ENCODE results near the gene SLC39A10. TPM values are rescaled to one million over a fixed set of nuclear protein-coding genes. Genes with fewer than 3 reads are reported as not detected.

SLC39A10 gene
- total and polyA plus RNA-seq, 10 of the 15 experiments (the other 5 are each of a cell fraction or from before 2014, with no cell fraction given), result 2.0 to 23.6 (median 7.9) TPM

DNA sequence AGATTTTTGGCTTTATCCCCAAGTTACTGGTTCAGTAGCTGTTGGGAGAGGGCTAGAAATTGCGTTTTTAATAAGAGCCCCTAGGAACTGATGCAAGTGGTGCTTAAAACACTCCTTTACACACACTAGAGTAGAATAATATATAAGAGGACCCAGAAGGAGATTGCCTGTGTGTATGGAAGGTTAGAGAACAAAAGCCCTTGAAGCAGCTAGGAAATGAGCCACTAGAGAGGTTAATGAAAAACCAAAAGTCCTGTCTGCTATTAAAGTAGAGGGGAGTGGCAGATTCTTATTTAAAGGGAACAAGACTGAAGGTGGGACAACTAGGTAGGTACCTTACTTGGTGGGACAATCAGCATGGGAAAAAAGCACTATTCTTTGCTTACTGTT lies 14.4 kb upstream of the SLC39A10 start:
- Histone ChIP-seq H3K79me2 (ENCODE audit: control insufficient read depth, insufficient read depth, low read length) (no peaks in the 10 kb centered on the region), H3K9me3 (replicated peaks; ENCODE audit: control insufficient read depth, insufficient read depth, low read length) (no peaks in the 10 kb centered on the region), H3K4me1 (ENCODE audit: control insufficient read depth, insufficient read depth, low read length) (no peaks in the 10 kb centered on the region), H3K9ac (ENCODE audit: control insufficient read depth, insufficient read depth, low read length) (no peak overlapping the region), H3K4me2 (ENCODE audit: control insufficient read depth, insufficient read depth) (no peak overlapping the region), H3K27me3 (replicated peaks in 1 of 2; ENCODE audit: control insufficient read depth in 2 of 2, insufficient read depth in 2 of 2, low read length in 1 of 2) (no peaks in the 10 kb centered on the region), H3K4me3 (no peak overlapping the region), H3K36me3 (ENCODE audit: control insufficient read depth in 2 of 2, insufficient read depth in 2 of 2, low read length in 1 of 2) (no peaks in the 10 kb centered on the region), H4K20me1 (ENCODE audit: control insufficient read depth, insufficient read depth) (no peaks in the 10 kb centered on the region), H2AFZ (ENCODE audit: control insufficient read depth, low read depth, low read length) (no peak overlapping the region), H3K27ac (ENCODE audit: control insufficient read depth, insufficient read depth) (no peak overlapping the region)
- FAIRE-seq (no peak), DNase-seq (ENCODE audit: low read depth, low spot score) (no peak), ATAC-seq (no peak)
- no TSS peak for BruUV-seq (replicated peaks)
- intact Hi-C loops (cut with micrococcal nuclease; ENCODE audit: unreplicated experiment), result no loop called here
- in situ Hi-C loops (cut with MboI), result no loop called here
- ChIA-PET RAD21 (ENCODE audit: unreplicated experiment) (interaction anchor here (1.2 to 1.4 kb wide), 2 partner anchors 12 to 66 kb away, joined by 3 to 6 read pairs; no protein-coding TSS in a partner anchor), CTCF (interaction anchor here (1.2 kb wide), 1 partner anchor 17 kb away, joined by 3 read pairs; no protein-coding TSS in a partner anchor), SMC1A (ENCODE audit: uncharacterized antibody, unreplicated experiment) (interaction anchor here (0.6 to 1.2 kb wide), 4 partner anchors 8 to 51 kb away, joined by 3 to 4 read pairs (median 3); partner anchors contain the start of gene SLC39A10), POLR2A (no interaction called here)
- 28% methylated on average over 1 of the region's 1 CpG for whole genome bisulfite sequencing (ENCODE audit: insufficient coverage, insufficient replicate concordance, low lambda C conversion rate, missing lambda C conversion rate)
- TF ChIP-seq EGR1 (IDR thresholded peaks at IDR 0.05; ENCODE audit: borderline replicate concordance in 1 of 2, low read depth in 2 of 2, low read length in 2 of 2), result no peak
- TF ChIP-seq IRF4 (IDR thresholded peaks at IDR 0.05; ENCODE audit: low read depth, low read length), result no peak
- TF ChIP-seq, protein P1, sequence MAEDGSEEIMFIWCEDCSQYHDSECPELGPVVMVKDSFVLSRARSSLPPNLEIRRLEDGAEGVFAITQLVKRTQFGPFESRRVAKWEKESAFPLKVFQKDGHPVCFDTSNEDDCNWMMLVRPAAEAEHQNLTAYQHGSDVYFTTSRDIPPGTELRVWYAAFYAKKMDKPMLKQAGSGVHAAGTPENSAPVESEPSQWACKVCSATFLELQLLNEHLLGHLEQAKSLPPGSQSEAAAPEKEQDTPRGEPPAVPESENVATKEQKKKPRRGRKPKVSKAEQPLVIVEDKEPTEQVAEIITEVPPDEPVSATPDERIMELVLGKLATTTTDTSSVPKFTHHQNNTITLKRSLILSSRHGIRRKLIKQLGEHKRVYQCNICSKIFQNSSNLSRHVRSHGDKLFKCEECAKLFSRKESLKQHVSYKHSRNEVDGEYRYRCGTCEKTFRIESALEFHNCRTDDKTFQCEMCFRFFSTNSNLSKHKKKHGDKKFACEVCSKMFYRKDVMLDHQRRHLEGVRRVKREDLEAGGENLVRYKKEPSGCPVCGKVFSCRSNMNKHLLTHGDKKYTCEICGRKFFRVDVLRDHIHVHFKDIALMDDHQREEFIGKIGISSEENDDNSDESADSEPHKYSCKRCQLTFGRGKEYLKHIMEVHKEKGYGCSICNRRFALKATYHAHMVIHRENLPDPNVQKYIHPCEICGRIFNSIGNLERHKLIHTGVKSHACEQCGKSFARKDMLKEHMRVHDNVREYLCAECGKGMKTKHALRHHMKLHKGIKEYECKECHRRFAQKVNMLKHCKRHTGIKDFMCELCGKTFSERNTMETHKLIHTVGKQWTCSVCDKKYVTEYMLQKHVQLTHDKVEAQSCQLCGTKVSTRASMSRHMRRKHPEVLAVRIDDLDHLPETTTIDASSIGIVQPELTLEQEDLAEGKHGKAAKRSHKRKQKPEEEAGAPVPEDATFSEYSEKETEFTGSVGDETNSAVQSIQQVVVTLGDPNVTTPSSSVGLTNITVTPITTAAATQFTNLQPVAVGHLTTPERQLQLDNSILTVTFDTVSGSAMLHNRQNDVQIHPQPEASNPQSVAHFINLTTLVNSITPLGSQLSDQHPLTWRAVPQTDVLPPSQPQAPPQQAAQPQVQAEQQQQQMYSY (CRISPR knock-in tag; IDR thresholded peaks at IDR 0.05), result no peak
- TF ChIP-seq ASH2L (IDR thresholded peaks at IDR 0.05; ENCODE audit: borderline replicate concordance, low read depth), result no peak
- no peak for TF ChIP-seq GATAD2B (conservative IDR thresholded peaks at IDR 0.05; ENCODE audit: low read depth)
- no peak for TF ChIP-seq ZNF24 (IDR thresholded peaks at IDR 0.05)
- TF ChIP-seq, protein P2, sequence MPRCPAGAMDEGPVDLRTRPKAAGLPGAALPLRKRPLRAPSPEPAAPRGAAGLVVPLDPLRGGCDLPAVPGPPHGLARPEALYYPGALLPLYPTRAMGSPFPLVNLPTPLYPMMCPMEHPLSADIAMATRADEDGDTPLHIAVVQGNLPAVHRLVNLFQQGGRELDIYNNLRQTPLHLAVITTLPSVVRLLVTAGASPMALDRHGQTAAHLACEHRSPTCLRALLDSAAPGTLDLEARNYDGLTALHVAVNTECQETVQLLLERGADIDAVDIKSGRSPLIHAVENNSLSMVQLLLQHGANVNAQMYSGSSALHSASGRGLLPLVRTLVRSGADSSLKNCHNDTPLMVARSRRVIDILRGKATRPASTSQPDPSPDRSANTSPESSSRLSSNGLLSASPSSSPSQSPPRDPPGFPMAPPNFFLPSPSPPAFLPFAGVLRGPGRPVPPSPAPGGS (IDR thresholded peaks at IDR 0.05; ENCODE audit: borderline replicate concordance, insufficient read depth, low read depth, low read length, poor library complexity, severe bottlenecking), result no peak
- no peak for TF ChIP-seq BACH1 (IDR thresholded peaks at IDR 0.05; ENCODE audit: borderline replicate concordance)
- TF ChIP-seq NR2C2 (IDR thresholded peaks at IDR 0.05; ENCODE audit: borderline replicate concordance, control insufficient read depth, insufficient read length, low read depth), result no peak
- no peak for TF ChIP-seq MYC (IDR thresholded peaks at IDR 0.05; ENCODE audit: insufficient read depth, insufficient read length, insufficient replicate concordance, low read length, severe bottlenecking)
- no peak for TF ChIP-seq NRF1 (conservative IDR thresholded peaks at IDR 0.05; ENCODE audit: low read depth, low read length)
- no peak for TF ChIP-seq POLR2AphosphoS5 (IDR thresholded peaks at IDR 0.05; ENCODE audit: low read length)
- no peak for TF ChIP-seq ESRRA (IDR thresholded peaks at IDR 0.05; ENCODE audit: low read length)
- no peak for TF ChIP-seq SIN3A (IDR thresholded peaks at IDR 0.05; ENCODE audit: low read depth, low read length)
- TF ChIP-seq, protein P3, sequence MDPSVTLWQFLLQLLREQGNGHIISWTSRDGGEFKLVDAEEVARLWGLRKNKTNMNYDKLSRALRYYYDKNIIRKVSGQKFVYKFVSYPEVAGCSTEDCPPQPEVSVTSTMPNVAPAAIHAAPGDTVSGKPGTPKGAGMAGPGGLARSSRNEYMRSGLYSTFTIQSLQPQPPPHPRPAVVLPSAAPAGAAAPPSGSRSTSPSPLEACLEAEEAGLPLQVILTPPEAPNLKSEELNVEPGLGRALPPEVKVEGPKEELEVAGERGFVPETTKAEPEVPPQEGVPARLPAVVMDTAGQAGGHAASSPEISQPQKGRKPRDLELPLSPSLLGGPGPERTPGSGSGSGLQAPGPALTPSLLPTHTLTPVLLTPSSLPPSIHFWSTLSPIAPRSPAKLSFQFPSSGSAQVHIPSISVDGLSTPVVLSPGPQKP (IDR thresholded peaks at IDR 0.05; ENCODE audit: low read depth, low read length), result no peak
- TF ChIP-seq ZBED1 (IDR thresholded peaks at IDR 0.05; ENCODE audit: borderline replicate concordance), result no peak

All from GM12878 (cell line).